Hepatocyte (in vitro differentiated cells): ENCODE data around the gene NFKB1. TPM values are rescaled to one million over a fixed set of nuclear protein-coding genes. Genes with fewer than 3 reads are reported as not detected.

Source experiments
- DNase-seq: peaks from one replicate; pipeline ENCODE4 v3.0.0-alpha.2; 2016; ENCODE audit warnings: low spot score
- H2AFZ ChIP-seq: fragments of 200-600 bp; sonication (generic); 2 replicates; pipeline ENCODE4 v1.6.0; 2016; ENCODE audit warnings: antibody characterized with exemption, mild to moderate bottlenecking
- H3K27ac ChIP-seq: fragments of 200-600 bp; sonication (generic); 2 replicates; pipeline ENCODE4 v1.5.1; 2016; ENCODE audit warnings: mild to moderate bottlenecking
- H3K27me3 ChIP-seq: fragments of 200-600 bp; sonication (generic); 2 replicates; pipeline ENCODE4 v1.6.1; 2016
- H3K36me3 ChIP-seq: fragments of 200-600 bp; sonication (generic); replicated peaks from 2 replicates; pipeline ENCODE4 v1.5.1; 2016; ENCODE audit warnings: low read depth; ENCODE audit not compliant: insufficient read depth
- H3K4me1 ChIP-seq: fragments of 200-600 bp; sonication (generic); 2 replicates; pipeline ENCODE4 v1.5.1; 2016; ENCODE audit warnings: mild to moderate bottlenecking, moderate library complexity; ENCODE audit not compliant: insufficient read depth
- H3K4me2 ChIP-seq: fragments of 200-600 bp; sonication (generic); 2 replicates; pipeline ENCODE4 v1.6.0; 2016
- H3K4me3 ChIP-seq: fragments of 200-600 bp; sonication (generic); 2 replicates; pipeline ENCODE4 v1.5.1; 2016; ENCODE audit warnings: mild to moderate bottlenecking
- H3K79me2 ChIP-seq: fragments of 200-600 bp; sonication (generic); 2 replicates; pipeline ENCODE4 v1.6.0; 2017; ENCODE audit warnings: mild to moderate bottlenecking
- H3K9me2 ChIP-seq: fragments of 200-600 bp; sonication (generic); replicated peaks from 2 replicates; pipeline ENCODE4 v1.6.0; 2017; ENCODE audit warnings: mild to moderate bottlenecking; ENCODE audit not compliant: insufficient read depth
- H3K9me3 ChIP-seq: fragments of 200-600 bp; sonication (generic); 2 replicates; pipeline ENCODE4 v1.5.1; 2016; ENCODE audit warnings: low read depth, mild to moderate bottlenecking
- H4K20me1 ChIP-seq: fragments of 200-600 bp; sonication (generic); 2 replicates; pipeline ENCODE4 v1.6.0; 2016; ENCODE audit warnings: mild to moderate bottlenecking; ENCODE audit not compliant: insufficient read depth, poor library complexity, severe bottlenecking
- EZH2 ChIP-seq: fragments of 200-600 bp; sonication (generic); IDR thresholded peaks from 2 replicates; pipeline ENCODE4 v1.6.1; 2016; ENCODE audit warnings: antibody characterized with exemption, mild to moderate bottlenecking, borderline replicate concordance
- EZH2phosphoT487 ChIP-seq: fragments of 200-600 bp; sonication (generic); IDR thresholded peaks from one replicate; pipeline ENCODE4 v1.6.1; 2018; ENCODE audit warnings: antibody characterized with exemption, mild to moderate bottlenecking, low read depth, moderate library complexity; ENCODE audit not compliant: unreplicated experiment, severe bottlenecking
- WGBS: methylation state at CpG from one replicate; pipeline ENCODE4 v1.1.6; 2016; ENCODE audit warnings: low lambda C conversion rate; ENCODE audit errors: missing lambda C conversion rate; 5-methylcytosine and 5-hydroxymethylcytosine counted together
- polyA plus RNA-seq: library from polyadenylated mRNA; unstranded; fragments of >200 nt; fragmentation: Nextera tagmentation; extraction: Ambion mirVana; gene quantifications from 2 replicates; pipeline ENCODE4 v1.2.1, GENCODE V29; 2016
- total RNA-seq: library from RNA; depleted of rRNA; stranded (reverse); fragments of >200 nt; gene quantifications from 2 replicates; pipeline ENCODE4 v1.2.3, GENCODE V29; 2014
- TF ChIP-seq, protein P1 (sequence below): fragments of 200-600 bp; sonication (generic); IDR thresholded peaks from 2 replicates; pipeline ENCODE4 v1.5.1; 2016; ENCODE audit warnings: antibody characterized with exemption, mild to moderate bottlenecking; ENCODE audit not compliant: poor library complexity

The NFKB1 gene
- total and polyA plus RNA-seq, 2 experiments from 2014 or later = 21.1 to 22.8 TPM

DNA sequence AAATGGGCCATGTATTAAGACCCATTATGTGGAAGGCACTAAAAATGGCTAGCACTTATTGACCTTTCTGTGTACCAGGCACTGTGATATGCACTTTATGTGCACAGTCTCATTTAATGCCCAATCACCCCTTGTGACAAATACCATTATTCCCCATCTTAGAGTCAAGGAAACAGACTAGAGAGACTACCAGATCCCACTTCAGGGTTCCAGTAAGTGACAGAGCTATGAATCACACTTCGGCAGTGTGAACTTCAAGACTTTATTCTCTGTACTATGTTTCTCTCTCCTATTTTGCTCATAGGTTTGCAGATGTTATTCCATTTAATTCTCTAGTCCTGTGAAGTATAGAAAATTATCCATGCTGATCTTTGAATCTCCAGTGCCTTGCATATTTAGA lies 107.0 kb downstream of the NFKB1 start:
- TF ChIP-seq EZH2phosphoT487 (no peak), EZH2 (no peak)
- TF ChIP-seq, protein P1, sequence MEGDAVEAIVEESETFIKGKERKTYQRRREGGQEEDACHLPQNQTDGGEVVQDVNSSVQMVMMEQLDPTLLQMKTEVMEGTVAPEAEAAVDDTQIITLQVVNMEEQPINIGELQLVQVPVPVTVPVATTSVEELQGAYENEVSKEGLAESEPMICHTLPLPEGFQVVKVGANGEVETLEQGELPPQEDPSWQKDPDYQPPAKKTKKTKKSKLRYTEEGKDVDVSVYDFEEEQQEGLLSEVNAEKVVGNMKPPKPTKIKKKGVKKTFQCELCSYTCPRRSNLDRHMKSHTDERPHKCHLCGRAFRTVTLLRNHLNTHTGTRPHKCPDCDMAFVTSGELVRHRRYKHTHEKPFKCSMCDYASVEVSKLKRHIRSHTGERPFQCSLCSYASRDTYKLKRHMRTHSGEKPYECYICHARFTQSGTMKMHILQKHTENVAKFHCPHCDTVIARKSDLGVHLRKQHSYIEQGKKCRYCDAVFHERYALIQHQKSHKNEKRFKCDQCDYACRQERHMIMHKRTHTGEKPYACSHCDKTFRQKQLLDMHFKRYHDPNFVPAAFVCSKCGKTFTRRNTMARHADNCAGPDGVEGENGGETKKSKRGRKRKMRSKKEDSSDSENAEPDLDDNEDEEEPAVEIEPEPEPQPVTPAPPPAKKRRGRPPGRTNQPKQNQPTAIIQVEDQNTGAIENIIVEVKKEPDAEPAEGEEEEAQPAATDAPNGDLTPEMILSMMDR = no peak

DNA sequence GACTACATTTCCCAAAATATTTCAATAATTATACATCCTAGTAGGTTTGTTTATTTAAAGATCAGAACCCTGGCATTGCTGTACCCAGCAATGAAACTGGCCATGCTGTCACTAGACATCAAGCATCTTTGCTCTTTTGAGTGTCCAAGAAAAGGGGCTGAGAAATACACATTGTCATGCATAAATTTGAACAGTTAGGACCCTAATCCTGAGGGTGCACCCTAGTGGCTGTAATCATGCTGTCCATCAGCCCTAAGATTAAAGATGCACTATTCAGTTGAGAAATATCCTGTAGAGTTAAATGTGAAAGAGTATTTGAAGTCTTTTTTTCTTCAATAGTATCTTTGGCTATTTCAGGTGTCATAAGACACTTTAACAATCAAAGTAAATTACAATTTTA lies 108.8 kb downstream of the NFKB1 start:
- TF ChIP-seq, protein P1 = peak; percentile 19
- TF ChIP-seq EZH2phosphoT487 = no peak
- no peak for TF ChIP-seq EZH2
- no peaks in the 10 kb centered on the region for H3K79me2 ChIP-seq
- no peak for DNase-seq
- H3K4me3 ChIP-seq = no peak overlapping the region
- H3K4me2 ChIP-seq = no peak overlapping the region
- no peak overlapping the region for H3K27ac ChIP-seq
- no peaks in the 10 kb centered on the region for H3K4me1 ChIP-seq
- H3K27me3 ChIP-seq = no peaks in the 10 kb centered on the region
- H4K20me1 ChIP-seq = no peaks in the 10 kb centered on the region
- H3K36me3 ChIP-seq = no peaks in the 10 kb centered on the region
- H3K9me2 ChIP-seq = no peaks in the 10 kb centered on the region
- H3K9me3 ChIP-seq = no peaks in the 10 kb centered on the region
- H2AFZ ChIP-seq = no peak overlapping the region

More for the DNA sequence above, 107.0 kb downstream of the NFKB1 start:
- H2AFZ ChIP-seq = no peak overlapping the region
- no peaks in the 10 kb centered on the region for H3K27me3 ChIP-seq
- no peaks in the 10 kb centered on the region for H3K36me3 ChIP-seq
- DNase-seq = no peak
- no peaks in the 10 kb centered on the region for H3K9me2 ChIP-seq
- H3K79me2 ChIP-seq = no peaks in the 10 kb centered on the region
- no peaks in the 10 kb centered on the region for H3K9me3 ChIP-seq
- WGBS = 82% methylated on average over 1 of the region's 1 CpG
- no peak overlapping the region for H3K4me2 ChIP-seq
- no peak overlapping the region for H3K4me3 ChIP-seq
- no peaks in the 10 kb centered on the region for H3K4me1 ChIP-seq
- no peak overlapping the region for H3K27ac ChIP-seq
- H4K20me1 ChIP-seq = no peaks in the 10 kb centered on the region

GRCh38 chr4:102610476-102610875 lies 109.3 kb downstream of the NFKB1 start:
- DNase-seq = no peak
- no peaks in the 10 kb centered on the region for H3K27me3 ChIP-seq
- H3K4me2 ChIP-seq = no peak overlapping the region
- H3K4me1 ChIP-seq = no peaks in the 10 kb centered on the region
- TF ChIP-seq, protein P1 = no peak
- TF ChIP-seq EZH2 = no peak
- no peak for TF ChIP-seq EZH2phosphoT487
- H2AFZ ChIP-seq = no peak overlapping the region
- H4K20me1 ChIP-seq = no peaks in the 10 kb centered on the region
- no peak overlapping the region for H3K27ac ChIP-seq
- H3K79me2 ChIP-seq = no peaks in the 10 kb centered on the region
- no peaks in the 10 kb centered on the region for H3K36me3 ChIP-seq
- H3K9me2 ChIP-seq = no peaks in the 10 kb centered on the region
- WGBS = 88% methylated on average over 3 of the region's 3 CpGs
- no peaks in the 10 kb centered on the region for H3K9me3 ChIP-seq
- H3K4me3 ChIP-seq = no peak overlapping the region

DNA sequence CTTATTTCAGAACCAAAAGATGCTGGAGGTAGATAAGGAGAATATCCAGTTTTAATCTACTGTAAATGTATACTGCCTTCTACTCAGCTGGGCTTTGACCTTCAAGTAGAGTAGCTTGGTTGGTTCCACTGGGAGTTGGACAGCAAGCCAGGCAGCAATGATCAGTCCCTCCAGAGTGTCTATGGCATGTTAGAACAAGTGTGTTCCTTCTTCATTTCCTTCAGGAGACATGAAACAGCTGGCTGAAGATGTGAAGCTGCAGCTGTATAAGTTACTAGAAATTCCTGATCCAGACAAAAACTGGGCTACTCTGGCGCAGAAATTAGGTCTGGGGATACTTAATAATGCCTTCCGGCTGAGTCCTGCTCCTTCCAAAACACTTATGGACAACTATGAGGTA lies 111.1 kb downstream of the NFKB1 start:
- Histone ChIP-seq H3K4me1 (no peaks in the 10 kb centered on the region), H3K9me2 (no peaks in the 10 kb centered on the region), H2AFZ (no peak overlapping the region), H3K36me3 (no peaks in the 10 kb centered on the region), H3K4me2 (no peak overlapping the region), H4K20me1 (no peaks in the 10 kb centered on the region), H3K79me2 (no peaks in the 10 kb centered on the region), H3K4me3 (no peak overlapping the region), H3K9me3 (no peaks in the 10 kb centered on the region), H3K27me3 (no peaks in the 10 kb centered on the region), H3K27ac (peak overlapping the region; percentile 23)
- no peak for DNase-seq
- TF ChIP-seq EZH2phosphoT487 = no peak
- TF ChIP-seq, protein P1 = no peak
- TF ChIP-seq EZH2 = no peak
- WGBS = 94% methylated on average over 2 of the region's 2 CpGs
